Cardiac septum (tissue), 1 donor: ENCODE results near the gene LBH. TPM values are rescaled to one million over a fixed set of nuclear protein-coding genes. Genes with fewer than 3 reads are reported as not detected.

Source experiments
- DNase-seq: peaks from one replicate; pipeline ENCODE4 v3.0.0-alpha.2; 2020; ENCODE audit warnings: low spot score
- intact Hi-C: fragments of 100-400 bp; cut with DNase I; formaldehyde crosslinking; loops from one replicate; pipeline ENCODE4 v1.14.0; 2022
- total RNA-seq: library from RNA; stranded (reverse); fragmentation: NEBNext Ultra II Directional; extraction: Animal tissue kit (Norgen Biotek cat#: 25700); gene quantifications from one replicate; pipeline ENCODE4 v1.2.1, GENCODE V29; 2021
- donor health status: DM: no; HTN: no; CAD: no.

Gene LBH
- total RNA-seq, 1 donor from 2014 or later = 208 TPM

DNA sequence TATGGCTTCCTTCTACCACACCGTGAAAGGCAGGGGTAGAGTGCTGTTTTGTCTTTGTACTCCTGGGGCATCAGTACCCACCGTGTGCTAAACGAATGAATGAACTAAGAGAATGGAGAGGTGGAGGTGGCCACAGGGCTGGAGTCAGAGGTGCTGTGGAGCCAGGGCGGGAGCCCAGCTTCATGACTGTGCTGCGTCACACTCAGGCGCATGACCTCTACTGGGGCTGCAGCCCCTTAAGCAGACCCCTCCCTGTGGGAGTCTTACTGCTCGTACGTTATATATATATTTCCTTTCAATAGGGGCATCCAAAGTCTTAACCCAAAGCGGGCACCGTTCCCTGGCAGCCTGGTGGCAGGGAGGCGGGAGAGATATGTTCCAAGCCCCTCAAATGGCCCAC lies 18.0 kb upstream of the LBH start:
- intact Hi-C loops = loop anchor here (5.0 kb wide), 3 partner anchors 89 to 199 kb away; no protein-coding TSS in a partner anchor
- DNase-seq = peak; percentile 62

GRCh38 chr2:30213907-30214463 lies 17.3 kb upstream of the LBH start:
- no peak for DNase-seq
- intact Hi-C loops = loop anchor here (5.0 kb wide), 3 partner anchors 88 to 198 kb away; no protein-coding TSS in a partner anchor

GRCh38 chr2:30216157-30216556 lies 15.2 kb upstream of the LBH start:
- no peak for DNase-seq
- intact Hi-C loops = no loop called here

- intact Hi-C loops = no loop called here
- peak; percentile 71 for DNase-seq
Measured at GRCh38 chr2:30217644-30218337, 13.5 kb upstream of the LBH start.

GRCh38 chr2:30218338-30218713 lies 13.0 kb upstream of the LBH start:
- DNase-seq = no peak
- intact Hi-C loops = no loop called here

GRCh38 chr2:30218814-30219213 lies 12.5 kb upstream of the LBH start:
- intact Hi-C loops = no loop called here

DNA sequence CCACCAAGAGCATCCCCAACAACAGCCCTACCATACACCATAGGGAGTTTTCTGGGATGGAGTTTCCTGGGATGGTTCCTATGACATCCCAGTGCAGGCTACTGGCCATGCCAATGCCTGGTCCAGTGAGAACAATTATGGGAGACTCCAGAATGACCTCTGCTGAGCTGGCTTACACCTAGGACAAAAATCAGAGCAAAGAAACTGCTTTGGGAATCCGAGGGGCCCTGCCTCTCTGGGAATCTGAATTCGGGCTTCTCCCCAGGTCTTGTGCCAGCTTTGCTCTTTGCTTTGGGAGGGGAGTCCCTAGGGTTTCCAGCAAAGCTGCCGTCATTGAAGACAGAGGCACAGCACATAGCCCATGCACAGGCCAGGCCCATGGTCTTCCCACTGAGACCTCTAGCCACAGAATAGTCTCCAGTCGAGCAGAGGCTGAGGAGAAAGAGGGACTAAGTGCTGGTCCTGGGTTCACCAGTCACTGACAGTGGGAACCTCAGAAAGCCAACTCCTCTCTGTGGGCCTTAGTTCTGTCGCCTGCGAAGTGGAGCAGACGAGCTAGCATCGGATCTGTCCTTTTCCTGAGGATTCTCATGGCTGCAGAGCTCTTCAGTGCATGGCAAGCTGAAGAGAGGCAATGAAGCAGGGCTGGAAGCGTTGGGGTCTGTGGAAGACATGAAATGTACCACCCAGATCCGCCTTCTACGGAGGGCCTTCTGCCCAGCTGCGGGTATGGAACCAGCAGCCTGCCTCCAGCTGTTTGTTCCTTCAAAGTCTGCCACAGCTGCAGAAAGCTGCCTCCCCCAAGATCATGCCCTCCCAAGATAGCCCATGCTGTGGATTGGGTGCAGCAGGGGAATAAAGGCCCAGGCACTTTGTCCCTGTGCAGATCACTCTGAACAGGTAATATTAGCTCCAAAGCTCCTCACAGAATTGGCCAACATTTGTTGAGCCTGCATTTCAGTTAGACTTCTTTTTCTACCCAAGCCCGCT lies 11.2 kb upstream of the LBH start:
- DNase-seq = peak; percentile 60
- intact Hi-C loops = no loop called here

More at GRCh38 chr2:30218814-30219213, 12.5 kb upstream of the LBH start:
- no peak for DNase-seq

DNA sequence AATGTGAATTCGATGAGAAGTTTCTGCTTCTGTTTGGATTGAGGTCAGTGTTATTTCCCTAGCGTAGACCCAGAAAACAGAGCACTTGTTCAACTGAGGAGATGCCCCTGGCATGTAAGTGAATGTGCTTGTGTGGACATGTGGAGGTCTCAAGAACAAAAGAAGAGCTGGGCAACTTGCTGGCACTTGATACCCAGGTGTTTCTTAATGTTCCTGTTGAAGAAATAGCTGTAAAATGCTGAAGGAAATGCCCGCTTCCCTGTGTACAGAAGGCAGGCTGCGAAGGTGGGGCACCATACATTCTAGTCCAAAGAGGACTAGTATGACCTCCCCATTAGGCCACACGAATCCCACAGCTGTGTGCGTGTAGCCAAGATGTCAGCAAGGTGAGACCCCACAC lies 9.8 kb upstream of the LBH start:
- intact Hi-C loops = no loop called here
- no peak for DNase-seq

- no peak for DNase-seq
- intact Hi-C loops = no loop called here
Measured at GRCh38 chr2:30222031-30222430, 9.3 kb upstream of the LBH start.

DNA sequence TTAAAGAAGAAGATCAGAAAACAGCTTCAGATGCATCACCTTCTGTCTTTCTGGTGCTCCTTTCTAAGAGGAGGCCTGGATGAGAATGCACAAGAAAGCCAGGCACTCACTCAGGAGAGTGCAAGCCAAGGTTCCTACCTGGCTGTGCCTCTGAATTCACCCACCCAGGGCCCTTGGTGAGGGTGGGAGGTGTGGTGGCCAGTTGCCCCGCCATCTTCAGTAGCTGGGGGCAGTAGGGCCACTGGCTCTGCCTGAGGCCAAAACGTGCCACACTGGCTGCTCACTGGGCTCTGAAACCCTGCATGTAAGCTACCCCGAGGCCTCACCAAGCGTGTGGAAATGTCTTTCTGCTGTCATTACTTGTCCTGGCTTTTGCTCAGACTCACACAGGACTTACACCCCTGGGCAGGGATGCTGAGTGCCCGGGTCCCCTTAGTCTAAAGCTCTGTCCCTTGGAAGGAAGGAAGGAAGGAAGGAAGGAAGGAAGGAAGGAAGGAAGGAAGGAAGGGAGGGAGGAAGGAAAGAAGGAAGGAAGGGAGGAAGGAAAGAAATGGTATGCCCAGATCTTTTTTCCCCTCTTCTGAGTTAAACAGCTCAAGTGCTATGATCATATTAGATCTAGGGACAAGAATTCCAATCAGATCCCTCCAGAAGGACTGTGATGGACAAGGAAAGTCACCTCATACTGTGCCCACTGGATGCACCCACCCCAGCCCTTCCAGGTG lies 8.5 kb upstream of the LBH start:
- intact Hi-C loops = no loop called here
- DNase-seq = peak; percentile 51

DNA sequence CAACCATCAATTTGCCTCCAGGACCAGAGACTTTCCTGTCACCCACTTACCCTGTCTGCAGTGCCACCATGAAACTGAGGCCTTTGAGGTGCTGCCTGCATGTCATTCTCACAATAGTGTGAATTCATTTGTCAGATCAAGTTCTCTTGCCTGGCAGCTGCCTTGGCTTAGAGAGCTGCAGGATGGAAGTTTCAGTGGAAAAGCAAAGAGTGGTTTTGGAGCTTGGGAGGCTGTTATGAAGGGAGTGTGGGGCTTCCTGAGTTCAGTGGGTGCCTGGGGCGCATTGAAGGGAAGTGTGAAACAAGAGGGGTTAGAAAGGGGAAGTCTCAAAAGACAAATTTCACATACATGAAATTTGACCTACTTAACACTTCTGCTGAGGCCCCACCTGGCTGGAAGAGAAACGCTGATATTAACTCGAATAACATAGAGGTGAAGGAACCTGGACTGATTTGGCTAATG lies 7.9 kb upstream of the LBH start:
- DNase-seq = no peak
- intact Hi-C loops = no loop called here

DNA sequence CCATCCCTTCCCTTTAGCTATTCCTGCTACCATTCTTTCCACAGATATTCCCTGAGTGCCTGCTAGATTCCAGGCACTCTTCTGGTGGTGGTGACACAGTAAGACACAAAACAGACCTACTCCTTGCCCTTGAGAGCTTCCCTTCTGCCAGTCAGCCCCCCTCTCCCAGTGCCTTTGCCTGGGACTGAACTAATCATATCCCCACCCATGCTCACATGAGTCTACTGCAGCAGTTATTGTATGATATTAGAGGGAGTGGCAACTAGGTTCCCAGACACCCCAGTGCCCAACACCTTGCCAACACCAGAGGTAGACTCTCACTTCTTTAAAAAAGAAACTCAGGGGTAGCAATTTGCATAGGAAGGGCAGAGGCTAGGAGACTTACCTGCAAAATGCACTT lies 7.2 kb upstream of the LBH start:
- DNase-seq = no peak
- intact Hi-C loops = no loop called here

DNA sequence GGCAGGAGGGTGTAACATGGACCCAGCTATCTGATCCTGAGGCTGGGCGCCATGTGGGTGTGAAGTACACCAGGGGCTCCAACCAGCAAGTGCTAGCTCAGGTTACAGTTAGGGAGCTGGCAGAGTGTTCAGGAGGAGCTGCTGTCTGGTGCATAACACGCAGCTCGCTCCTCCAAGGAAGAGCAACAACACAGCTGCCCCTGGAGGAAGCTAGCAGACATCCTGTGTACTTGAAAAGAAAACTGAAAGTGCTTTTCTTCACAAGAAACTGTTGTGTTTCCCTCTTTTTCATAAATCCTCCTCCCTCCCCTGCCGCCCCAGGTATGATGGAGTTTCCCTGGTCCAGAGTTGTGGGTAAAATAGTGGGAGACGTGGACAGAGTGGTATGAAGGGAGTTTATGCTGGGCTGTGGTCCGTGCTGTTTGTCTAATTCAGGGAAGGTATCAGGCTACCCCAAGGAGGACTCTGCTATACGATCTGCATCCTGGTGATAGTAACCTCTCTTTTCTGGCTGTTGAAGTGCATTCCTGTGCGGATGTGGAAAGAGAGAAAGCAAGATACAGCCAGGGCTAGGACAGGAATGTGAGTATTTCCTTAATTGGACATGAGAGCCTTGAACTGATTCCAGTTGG lies 6.1 kb upstream of the LBH start:
- intact Hi-C loops = loop anchor here (5.0 kb wide), 1 partner anchor 482 kb away; no protein-coding TSS in a partner anchor
- no peak for DNase-seq

GRCh38 chr2:30226144-30227032 lies 4.9 kb upstream of the LBH start:
- no peak for DNase-seq
- intact Hi-C loops = loop anchor here (5.0 kb wide), 1 partner anchor 481 kb away; no protein-coding TSS in a partner anchor

GRCh38 chr2:30229596-30229995 lies 1.7 kb upstream of the LBH start:
- intact Hi-C loops = loop anchor here (5.0 kb wide), 1 partner anchor 478 kb away; no protein-coding TSS in a partner anchor
- DNase-seq = no peak

DNA sequence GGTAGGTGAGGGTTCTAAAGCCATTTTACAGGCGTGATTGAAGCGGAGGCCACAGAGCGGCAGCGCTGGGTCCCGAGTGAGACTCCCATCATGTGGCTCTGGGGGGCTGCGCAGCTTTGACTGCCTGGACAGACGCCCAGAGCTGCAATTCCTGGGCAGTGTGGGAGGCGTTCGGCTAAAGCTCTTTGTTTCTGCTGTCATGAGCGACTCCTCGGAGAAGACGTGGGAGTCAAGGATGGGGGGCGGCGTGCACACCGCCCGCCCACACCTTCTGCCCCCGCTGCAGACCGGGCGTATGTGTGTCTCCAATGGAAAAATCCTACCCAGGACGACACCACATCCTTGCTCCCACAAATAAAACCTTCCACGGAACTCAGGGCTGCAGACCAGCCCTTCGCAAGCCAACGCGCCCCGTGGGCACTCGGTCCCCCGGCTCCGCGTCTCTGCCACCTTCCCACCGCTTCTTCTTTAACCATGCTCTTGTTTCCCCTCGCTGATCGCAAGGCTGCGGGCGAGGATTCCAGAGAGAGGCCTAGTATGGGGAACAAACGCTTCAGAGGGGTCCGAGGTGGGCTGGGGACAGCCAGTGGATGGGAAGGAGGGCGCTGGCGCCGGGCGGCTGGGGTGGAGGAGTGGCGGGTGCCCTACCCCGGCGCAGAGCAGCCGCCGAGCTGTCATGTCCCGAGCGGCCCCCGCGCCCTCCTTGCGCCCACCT lies 680 bp upstream of the LBH start:
- DNase-seq = no peak
- intact Hi-C loops = loop anchor here (2.0 to 5.0 kb wide), 3 partner anchors 117 to 337 kb away; no protein-coding TSS in a partner anchor
